G401 (cell line): ENCODE results near the gene MAST4. TPM values are rescaled to one million over a fixed set of nuclear protein-coding genes. Genes with fewer than 3 reads are reported as not detected.
"Not testable (repeated sequence)": the region's sequence is repeated elsewhere in the genome, so short reads cannot be mapped to it uniquely, and the experiment has no call there.

Experiments used
- DNase-seq: peaks from one replicate; pipeline ENCODE4 v3.0.0-alpha.2; 2015; ENCODE audit warnings: low spot score
- in situ Hi-C: cut with HindIII; loops from 2 replicates; pipeline ENCODE4 v1.10.0; 2016; ENCODE audit warnings: low sequenced_read_pairs, mixed read lengths
- total RNA-seq: library from RNA; depleted of rRNA; stranded (reverse); fragments of >200 nt; shearing (Covaris generic); gene quantifications from 2 replicates; pipeline ENCODE4 v1.2.3, GENCODE V29; 2014

The MAST4 gene
- total RNA-seq, 1 experiment from 2014 or later: not detected

GRCh38 chr5:66820630-66821207 lies 224.5 kb downstream of the MAST4 start:
- no peak for DNase-seq
- in situ Hi-C loops: no loop called here

- DNase-seq: no peak
- in situ Hi-C loops: no loop called here
Observed at GRCh38 chr5:66821688-66822429, 225.7 kb downstream of the MAST4 start.

DNA sequence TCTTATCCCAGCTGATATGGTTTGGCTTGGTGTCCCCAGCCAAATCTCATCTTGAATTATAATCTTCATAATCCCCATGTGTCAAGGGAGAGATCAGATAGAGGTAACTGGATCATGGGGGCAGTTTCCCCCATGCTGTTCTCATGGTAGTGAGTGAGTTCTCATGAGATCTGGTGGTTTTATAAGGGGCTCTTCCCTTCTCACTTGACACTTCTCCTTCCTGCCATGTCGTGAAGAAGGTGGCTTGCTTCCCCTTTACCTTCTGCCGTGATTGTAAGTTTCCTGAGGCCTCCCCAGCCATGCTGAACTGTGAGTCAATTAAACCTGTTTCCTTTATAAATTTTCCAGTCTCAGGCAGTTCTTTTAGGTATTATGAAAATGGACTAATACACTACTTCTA lies 226.7 kb downstream of the MAST4 start:
- DNase-seq, in situ Hi-C loops: not testable (repeated sequence)

DNA sequence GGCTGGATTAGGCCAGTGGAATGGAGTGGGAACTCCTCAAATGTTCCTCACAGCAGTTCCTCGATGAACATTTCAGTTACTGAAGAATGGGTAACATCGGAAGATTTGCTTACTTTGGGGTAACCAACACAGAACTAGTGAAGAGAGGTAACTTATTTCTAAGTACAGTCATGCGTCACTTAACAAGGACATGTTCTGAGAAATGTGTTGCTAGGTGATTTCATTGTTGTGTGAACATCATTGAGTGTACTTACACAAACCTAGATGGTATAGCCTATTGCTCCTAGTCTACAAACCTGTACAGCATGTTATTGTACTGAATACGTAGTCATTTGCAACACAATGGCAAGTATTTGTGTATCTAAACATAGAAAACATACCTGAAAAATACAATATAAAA lies 228.3 kb downstream of the MAST4 start:
- DNase-seq: no peak
- in situ Hi-C loops: no loop called here

DNA sequence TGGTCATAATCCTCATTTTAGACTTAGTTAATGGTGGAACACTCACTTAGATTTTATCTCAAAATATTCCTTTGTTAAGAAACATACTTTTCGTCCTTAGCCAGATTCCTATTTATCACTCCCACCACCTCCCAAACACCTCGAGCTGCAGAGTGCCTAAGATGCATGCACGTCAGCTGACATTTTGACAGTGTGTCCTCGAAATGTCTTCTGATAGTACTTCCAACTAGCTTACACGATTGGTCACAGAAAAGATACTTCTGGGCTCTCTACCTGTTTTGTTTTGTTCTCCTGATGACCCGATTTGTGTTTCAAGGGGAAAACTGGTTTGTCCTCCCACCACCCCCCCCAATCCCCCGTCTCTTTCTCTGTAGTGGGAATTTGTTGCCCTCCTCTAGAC lies 230.1 kb downstream of the MAST4 start:
- in situ Hi-C loops: no loop called here
- DNase-seq: no peak

DNA sequence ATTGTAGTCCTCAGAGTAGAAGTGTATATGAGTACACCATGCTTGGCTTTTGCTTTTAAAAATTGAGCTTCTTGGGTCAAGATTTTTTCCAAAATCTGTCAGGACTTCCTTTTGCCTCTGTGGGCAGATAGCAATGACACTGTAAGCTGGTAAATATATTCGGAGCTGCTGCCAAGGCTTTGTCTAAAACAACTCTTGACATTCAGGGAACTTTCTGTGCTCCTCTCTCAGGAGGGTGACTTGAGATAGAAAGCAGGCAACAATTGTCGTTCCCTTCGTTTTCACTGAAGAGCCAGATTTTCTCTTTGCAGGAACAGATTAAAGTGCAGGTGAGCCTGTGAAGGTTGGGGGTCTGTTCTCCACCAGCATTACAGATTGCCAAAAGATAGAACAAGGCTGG lies 230.5 kb downstream of the MAST4 start:
- in situ Hi-C loops: no loop called here
- no peak for DNase-seq

DNA sequence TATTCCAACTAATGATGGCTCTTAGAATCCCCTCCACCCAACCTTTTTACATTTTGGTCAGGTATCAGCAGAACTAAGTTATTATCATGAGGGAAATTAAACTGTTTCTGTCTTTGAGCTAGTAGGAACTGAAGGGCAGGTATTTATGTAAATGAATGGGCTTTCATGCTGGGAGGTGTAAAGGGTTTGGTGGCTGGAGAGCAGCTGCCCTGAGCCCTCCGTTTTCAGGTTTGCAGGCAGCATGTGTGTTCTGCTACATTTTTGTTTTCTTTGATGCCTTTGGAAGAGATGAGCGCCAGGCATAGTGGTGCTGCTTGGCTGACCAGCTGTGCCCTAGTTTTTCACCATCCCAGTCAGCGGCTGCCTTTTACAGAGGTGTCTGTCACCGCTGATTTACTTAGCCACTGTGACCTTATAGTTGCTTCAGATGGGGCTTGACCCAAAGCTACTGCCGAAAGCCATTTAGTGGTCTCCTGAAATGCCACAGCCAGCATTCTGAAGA lies 231.9 kb downstream of the MAST4 start:
- no peak for DNase-seq
- in situ Hi-C loops: no loop called here

- peak; percentile 17 for DNase-seq
- in situ Hi-C loops: no loop called here
Observed at GRCh38 chr5:66828548-66829357, 232.6 kb downstream of the MAST4 start.

DNA sequence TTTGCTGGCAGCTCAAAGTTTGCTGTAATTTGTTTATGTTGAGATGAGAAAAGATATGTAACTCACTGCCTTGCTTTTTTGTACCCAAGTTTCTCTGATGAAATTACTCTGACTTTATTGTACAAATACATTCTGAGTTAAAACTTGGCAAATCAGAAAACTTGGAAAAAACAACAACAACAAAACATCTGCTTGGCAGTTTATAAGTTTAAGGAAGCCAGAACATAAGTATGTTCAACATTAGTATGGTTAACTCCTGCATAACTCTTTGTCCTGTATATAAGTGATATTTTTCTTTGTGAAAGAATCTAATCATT lies 233.1 kb downstream of the MAST4 start:
- in situ Hi-C loops: no loop called here
- DNase-seq: no peak

- no peak for DNase-seq
- in situ Hi-C loops: no loop called here
Observed at GRCh38 chr5:66829826-66830225, 233.6 kb downstream of the MAST4 start.

GRCh38 chr5:66830636-66831035 lies 234.4 kb downstream of the MAST4 start:
- in situ Hi-C loops: no loop called here
- DNase-seq: no peak

DNA sequence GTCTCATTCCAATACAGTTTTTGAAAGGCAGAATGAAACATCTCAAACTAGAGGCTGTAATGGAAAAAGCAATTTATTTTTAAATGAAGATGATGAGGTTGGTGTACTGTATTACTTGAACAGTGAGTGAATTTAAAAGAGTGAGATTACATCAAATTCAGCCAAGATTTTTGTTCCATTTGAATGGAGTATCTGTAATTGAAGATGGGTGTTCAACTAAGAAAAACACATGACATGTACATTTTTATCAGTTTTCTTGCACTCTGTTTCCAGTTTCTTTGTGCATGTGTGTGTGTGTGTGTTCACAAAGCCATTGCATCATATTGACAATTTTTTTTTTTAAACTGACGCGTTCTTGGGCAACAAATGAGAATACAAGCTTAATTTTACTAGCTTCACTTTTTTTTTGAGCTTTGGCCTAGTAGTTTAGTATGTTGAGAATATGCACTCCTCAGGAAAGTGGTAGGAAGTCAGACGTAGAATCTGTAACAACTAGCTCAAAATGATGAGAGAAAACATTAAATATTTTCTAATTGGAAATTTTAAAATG lies 243.5 kb downstream of the MAST4 start:
- in situ Hi-C loops: no loop called here
- DNase-seq: no peak

- DNase-seq: no peak
- in situ Hi-C loops: no loop called here
Observed at GRCh38 chr5:66840511-66841013, 244.4 kb downstream of the MAST4 start.

DNA sequence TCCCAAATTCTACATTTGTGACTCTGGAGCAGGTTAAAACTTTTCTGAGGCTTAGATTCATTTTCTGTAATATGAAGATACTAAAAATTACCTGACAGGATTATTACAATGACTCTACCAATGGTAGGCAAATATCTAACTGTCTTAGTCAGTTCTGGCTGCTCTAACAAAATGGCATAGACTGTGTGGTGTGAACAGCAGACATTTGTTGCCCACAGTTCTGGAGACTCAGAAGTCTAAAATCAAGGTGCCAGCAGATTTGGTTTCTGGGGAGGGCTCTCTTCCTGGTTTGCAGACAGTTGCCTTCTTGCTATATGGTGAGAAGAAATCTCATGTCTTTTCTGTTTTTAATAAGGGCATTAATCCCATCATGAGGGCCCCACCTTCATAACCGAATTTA lies 245.1 kb downstream of the MAST4 start:
- in situ Hi-C loops: no loop called here

GRCh38 chr5:66842540-66842939 lies 246.3 kb downstream of the MAST4 start:
- no peak for DNase-seq
- in situ Hi-C loops: no loop called here

More for the DNA sequence above, 245.1 kb downstream of the MAST4 start:
- no peak for DNase-seq

DNA sequence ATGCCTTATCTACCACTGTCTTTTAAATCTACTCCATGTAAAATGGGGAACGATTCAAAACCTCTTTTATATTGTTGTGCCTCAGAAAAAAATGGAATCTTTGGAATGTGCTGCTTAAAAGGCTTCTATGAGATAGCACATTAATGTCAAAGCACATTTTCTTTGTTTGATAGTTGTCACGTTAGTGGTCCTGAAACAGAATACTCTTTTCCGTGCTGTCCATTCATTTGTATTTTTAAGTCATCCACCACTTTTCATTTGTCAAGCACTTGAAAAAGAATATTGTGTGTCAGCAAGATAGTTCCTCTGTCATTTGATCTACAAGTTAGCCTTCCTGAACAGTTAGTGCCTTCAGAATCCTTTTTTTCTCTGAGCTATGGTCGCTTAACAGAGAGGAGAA lies 246.9 kb downstream of the MAST4 start:
- no peak for DNase-seq
- in situ Hi-C loops: no loop called here

- no peak for DNase-seq
- in situ Hi-C loops: no loop called here
Observed at GRCh38 chr5:66848749-66849641, 252.8 kb downstream of the MAST4 start.

GRCh38 chr5:66849803-66850202 lies 253.6 kb downstream of the MAST4 start:
- in situ Hi-C loops: no loop called here
- no peak for DNase-seq
